Keratinocyte (primary cell): ENCODE data around the gene DTWD2. TPM values are rescaled to one million over a fixed set of nuclear protein-coding genes. Genes with fewer than 3 reads are reported as not detected.

Experiments
- DNase-seq: peaks from one replicate; pipeline ENCODE4 v3.0.0-alpha.2; 2011; ENCODE audit warnings: low read depth, missing footprints, low spot score
- FAIRE-seq: peaks from 2 replicates; lab custom pipeline; 2011; peaks lifted over from hg19 to GRCh38; lab: Jason Lieb, UNC
- H2AFZ ChIP-seq: 2 replicates; pipeline ENCODE4 v1.6.0; 2012; ENCODE audit warnings: low read length, control low read depth, inconsistent platforms; ENCODE audit not compliant: control insufficient read depth
- H3K27ac ChIP-seq: 2 replicates; pipeline ENCODE4 v1.5.1; 2011; ENCODE audit warnings: low read length; ENCODE audit not compliant: control insufficient read depth, insufficient read depth
- H3K27me3 ChIP-seq: 3 replicates; pipeline ENCODE4 v1.6.0; 2011; ENCODE audit warnings: low read length; ENCODE audit not compliant: control insufficient read depth, insufficient read depth; ENCODE audit errors: extremely low read depth
- H3K36me3 ChIP-seq, 2 experiments: 2 replicates in 1 of 2; 3 replicates in 1 of 2; pipeline ENCODE4 v1.5.1; 2011; ENCODE audit warnings: low read length in 2 of 2, mild to moderate bottlenecking in 1 of 2; ENCODE audit not compliant: control insufficient read depth in 2 of 2, insufficient read depth in 2 of 2; ENCODE audit errors: extremely low read depth in 1 of 2
- H3K4me1 ChIP-seq: 3 replicates; pipeline ENCODE4 v1.5.1; 2011; ENCODE audit warnings: low read length; ENCODE audit not compliant: control insufficient read depth, insufficient read depth; ENCODE audit errors: extremely low read depth
- H3K4me2 ChIP-seq: 3 replicates; pipeline ENCODE4 v1.6.0; 2011; ENCODE audit warnings: low read depth, low read length; ENCODE audit not compliant: control insufficient read depth, insufficient read depth; ENCODE audit errors: extremely low read depth
- H3K4me3 ChIP-seq, 3 experiments: fragments of 200-600 bp in 1 of 3; sonication (generic) in 1 of 3; 2 replicates in 2 of 3; 3 replicates in 1 of 3; pipeline ENCODE4 v1.5.1; 2011 to 2016; ENCODE audit warnings: low read length in 3 of 3, mild to moderate bottlenecking in 3 of 3, control low read depth in 2 of 3, inconsistent platforms in 1 of 3, low read depth in 1 of 3, mixed read lengths in 1 of 3, mixed run types in 1 of 3, moderate library complexity in 1 of 3; ENCODE audit not compliant: control insufficient read depth in 2 of 3, insufficient read depth in 2 of 3; ENCODE audit errors: extremely low read depth in 1 of 3
- H3K79me2 ChIP-seq: 2 replicates; pipeline ENCODE4 v1.6.0; 2012; ENCODE audit warnings: low read length; ENCODE audit not compliant: control insufficient read depth, insufficient read depth
- H3K9ac ChIP-seq: 3 replicates; pipeline ENCODE4 v1.6.0; 2011; ENCODE audit warnings: low read length; ENCODE audit not compliant: control insufficient read depth, insufficient read depth; ENCODE audit errors: extremely low read depth
- H3K9me1 ChIP-seq: 3 replicates; pipeline ENCODE4 v1.6.0; 2011; ENCODE audit warnings: low read length; ENCODE audit not compliant: control insufficient read depth, insufficient read depth; ENCODE audit errors: extremely low read depth
- H3K9me3 ChIP-seq: 2 replicates; pipeline ENCODE4 v1.5.1; 2012; ENCODE audit warnings: low read depth, low read length; ENCODE audit not compliant: control insufficient read depth
- H4K20me1 ChIP-seq: 3 replicates; pipeline ENCODE4 v1.6.0; 2011; ENCODE audit warnings: low read length; ENCODE audit not compliant: control insufficient read depth, insufficient read depth; ENCODE audit errors: extremely low read depth
- EZH2 ChIP-seq: IDR thresholded peaks from one replicate; pipeline ENCODE4 v1.6.1; 2012; ENCODE audit warnings: inconsistent platforms, mild to moderate bottlenecking, low read length, moderate library complexity
- dilution Hi-C: fragments of 300-500 bp; cut with MboI; formaldehyde crosslinking; loops from one replicate; pipeline ENCODE4 v1.7.0; 2020; ENCODE audit warnings: low sequenced_read_pairs; ENCODE audit not compliant: extremely low pct_ligation_motif_present
- polyA plus RNA-seq, 5 experiments: library from polyadenylated mRNA; depleted of rRNA in 3 of 5; stranded (reverse) in 3 of 5; stranded (forward) in 1 of 5; unstranded in 1 of 5; fragments of >200 nt; gene quantifications; 1 replicate in 1 of 5; 2 replicates in 3 of 5; 3 replicates in 1 of 5; pipeline versions ENCODE4 v1.2.1 to v1.2.3, GENCODE V29; 2011 to 2012; ENCODE audit warnings: missing spikeins in 2 of 5, low read depth in 1 of 5, low replicate concordance in 1 of 5
- TF ChIP-seq, protein P1 (sequence below), 3 experiments: IDR thresholded peaks in 1 of 3; conservative IDR thresholded peaks in 1 of 3; optimal IDR thresholded peaks in 1 of 3; 2 replicates in 2 of 3; 3 replicates in 1 of 3; pipeline versions ENCODE3 to v1.5.1; 2011; ENCODE audit warnings: low read length in 3 of 3, mild to moderate bottlenecking in 3 of 3, moderate library complexity in 2 of 3, control low read depth in 1 of 3, inconsistent platforms in 1 of 3; ENCODE audit not compliant: insufficient read depth in 2 of 3; ENCODE audit errors: extremely low read depth in 1 of 3

DTWD2 gene
- polyA plus RNA-seq, 1 donor (not counting 4 experiments of a cell fraction or from before 2014, with no cell fraction given) = 2.9 TPM

DNA sequence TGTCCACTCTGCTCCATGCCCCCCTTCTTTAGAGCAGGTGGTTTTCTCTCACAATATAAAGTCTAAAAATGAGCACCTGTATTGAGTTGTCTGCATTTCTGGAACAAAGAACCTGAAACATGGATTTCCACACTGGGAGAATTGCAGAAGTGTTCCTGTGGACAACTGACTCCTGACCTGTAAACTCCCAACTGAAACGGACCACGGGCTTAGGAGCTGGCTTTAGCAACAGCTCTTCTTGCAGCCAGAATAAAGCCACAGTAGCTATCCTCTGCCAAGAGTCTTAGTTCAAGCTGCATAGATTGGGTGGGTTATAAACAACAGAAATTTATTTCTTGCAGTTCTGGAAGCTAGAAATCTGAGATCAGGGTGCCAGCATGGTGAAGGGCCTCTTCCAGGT lies 194.7 kb downstream of the DTWD2 start:
- Histone ChIP-seq H3K9me1 (no peaks in the 10 kb centered on the region), H3K79me2 (no peaks in the 10 kb centered on the region), H3K9ac (no peak overlapping the region), H3K4me2 (no peak overlapping the region), H3K4me1 (no peaks in the 10 kb centered on the region), H4K20me1 (no peaks in the 10 kb centered on the region), H3K9me3 (no peaks in the 10 kb centered on the region), H2AFZ (no peak overlapping the region), H3K4me3 (no peak overlapping the region), H3K36me3 (no peaks in the 10 kb centered on the region), H3K27ac (no peak overlapping the region), H3K27me3 (no peaks in the 10 kb centered on the region)
- TF ChIP-seq, protein P1, sequence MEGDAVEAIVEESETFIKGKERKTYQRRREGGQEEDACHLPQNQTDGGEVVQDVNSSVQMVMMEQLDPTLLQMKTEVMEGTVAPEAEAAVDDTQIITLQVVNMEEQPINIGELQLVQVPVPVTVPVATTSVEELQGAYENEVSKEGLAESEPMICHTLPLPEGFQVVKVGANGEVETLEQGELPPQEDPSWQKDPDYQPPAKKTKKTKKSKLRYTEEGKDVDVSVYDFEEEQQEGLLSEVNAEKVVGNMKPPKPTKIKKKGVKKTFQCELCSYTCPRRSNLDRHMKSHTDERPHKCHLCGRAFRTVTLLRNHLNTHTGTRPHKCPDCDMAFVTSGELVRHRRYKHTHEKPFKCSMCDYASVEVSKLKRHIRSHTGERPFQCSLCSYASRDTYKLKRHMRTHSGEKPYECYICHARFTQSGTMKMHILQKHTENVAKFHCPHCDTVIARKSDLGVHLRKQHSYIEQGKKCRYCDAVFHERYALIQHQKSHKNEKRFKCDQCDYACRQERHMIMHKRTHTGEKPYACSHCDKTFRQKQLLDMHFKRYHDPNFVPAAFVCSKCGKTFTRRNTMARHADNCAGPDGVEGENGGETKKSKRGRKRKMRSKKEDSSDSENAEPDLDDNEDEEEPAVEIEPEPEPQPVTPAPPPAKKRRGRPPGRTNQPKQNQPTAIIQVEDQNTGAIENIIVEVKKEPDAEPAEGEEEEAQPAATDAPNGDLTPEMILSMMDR (optimal IDR thresholded peaks at IDR 0.05 in 1 of 3, IDR thresholded peaks at IDR 0.05 in 1 of 3, conservative IDR thresholded peaks at IDR 0.05 in 1 of 3; ENCODE audit: extremely low read depth in 1 of 3, insufficient read depth in 2 of 3, low read length in 3 of 3) = no peak
- no peak for TF ChIP-seq EZH2
- no peak for FAIRE-seq
- DNase-seq = no peak
- dilution Hi-C loops = no loop called here

DNA sequence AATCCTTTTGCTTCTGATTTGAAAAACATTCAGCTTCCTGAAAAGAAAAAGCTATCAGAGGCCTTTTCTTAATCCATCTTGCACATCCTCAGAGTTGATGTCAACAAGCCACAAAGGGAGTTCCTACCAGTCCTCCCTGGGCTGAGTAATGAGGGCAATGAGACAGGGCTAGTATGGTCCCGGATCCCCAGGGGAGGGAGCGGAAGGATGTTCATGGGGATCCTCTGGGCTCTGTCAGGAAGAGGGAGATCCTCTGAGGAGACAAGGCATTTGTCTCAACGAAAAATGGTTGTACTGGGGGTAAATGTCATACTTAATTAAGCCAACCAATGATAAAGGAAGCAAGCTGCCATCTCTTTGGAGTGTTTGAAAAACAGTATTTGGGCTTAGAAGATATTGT lies 195.3 kb downstream of the DTWD2 start:
- FAIRE-seq (no peak), DNase-seq (no peak)
- Histone ChIP-seq H3K9ac (no peak overlapping the region), H2AFZ (no peak overlapping the region), H3K9me3 (no peaks in the 10 kb centered on the region), H3K4me1 (no peaks in the 10 kb centered on the region), H4K20me1 (no peaks in the 10 kb centered on the region), H3K27ac (no peak overlapping the region), H3K9me1 (no peaks in the 10 kb centered on the region), H3K36me3 (no peaks in the 10 kb centered on the region), H3K4me2 (no peak overlapping the region), H3K27me3 (no peaks in the 10 kb centered on the region), H3K79me2 (no peaks in the 10 kb centered on the region), H3K4me3 (no peak overlapping the region)
- TF ChIP-seq, protein P1 (optimal IDR thresholded peaks at IDR 0.05 in 1 of 3, IDR thresholded peaks at IDR 0.05 in 1 of 3, conservative IDR thresholded peaks at IDR 0.05 in 1 of 3; ENCODE audit: extremely low read depth in 1 of 3, insufficient read depth in 2 of 3, low read length in 3 of 3) = no peak
- TF ChIP-seq EZH2 = no peak
- dilution Hi-C loops = no loop called here
